Measurements from ENCODE around the gene IL17RB. TPM values are rescaled to one million over a fixed set of nuclear protein-coding genes. Genes with fewer than 3 reads are reported as not detected.

The IL17RB gene
- total and polyA plus RNA-seq, 2 of the 8 experiments (the other 6 are each of a cell fraction or from before 2014, with no cell fraction given), result 7.0 to 24.6 TPM

GRCh38 chr3:53815067-53815466 is 31.3 kb upstream of the IL17RB start:
- no peak overlapping the region for H2BK120ac ChIP-seq (replicated peaks; ENCODE audit: low read depth, low read length)
- TF ChIP-seq RFX5 (IDR thresholded peaks at IDR 0.05; ENCODE audit: borderline replicate concordance, low read depth, low read length) (no peak), YY1 (IDR thresholded peaks at IDR 0.05; ENCODE audit: low read depth, low read length) (no peak), RNF2 (IDR thresholded peaks at IDR 0.05; ENCODE audit: borderline replicate concordance, low read depth, low read length, missing control alignments, poor library complexity, severe bottlenecking) (no peak), SAP30 (IDR thresholded peaks at IDR 0.05; ENCODE audit: insufficient read depth, insufficient replicate concordance, low read length) (no peak), TAF1 (IDR thresholded peaks at IDR 0.05; ENCODE audit: low read depth, low read length) (no peak), CREB1 (IDR thresholded peaks at IDR 0.05) (no peak), HDAC2 (IDR thresholded peaks at IDR 0.05; ENCODE audit: borderline replicate concordance in 1 of 2, low read depth in 2 of 2, low read length in 2 of 2) (no peak), KDM1A (IDR thresholded peaks at IDR 0.05; ENCODE audit: borderline replicate concordance, low read length) (no peak), SUZ12 (IDR thresholded peaks at IDR 0.05; ENCODE audit: low read length) (no peak), SP4 (IDR thresholded peaks at IDR 0.05; ENCODE audit: low read length) (no peak), EP300 (IDR thresholded peaks at IDR 0.05; ENCODE audit: borderline replicate concordance in 1 of 2, low read depth in 2 of 2, low read length in 2 of 2) (no peak)
- TF ChIP-seq, protein P1, sequence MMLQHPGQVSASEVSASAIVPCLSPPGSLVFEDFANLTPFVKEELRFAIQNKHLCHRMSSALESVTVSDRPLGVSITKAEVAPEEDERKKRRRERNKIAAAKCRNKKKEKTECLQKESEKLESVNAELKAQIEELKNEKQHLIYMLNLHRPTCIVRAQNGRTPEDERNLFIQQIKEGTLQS (IDR thresholded peaks at IDR 0.05; ENCODE audit: insufficient read depth, low read depth, low read length), result no peak

More at GRCh38 chr3:53815067-53815466, 31.3 kb upstream of the IL17RB start:
- FAIRE-seq, result no peak
- Histone ChIP-seq H3K4me2 (ENCODE audit: insufficient read depth in 1 of 2, low read depth in 2 of 2, low read length in 2 of 2) (no peak overlapping the region), H3K79me2 (ENCODE audit: control insufficient read depth in 1 of 2, insufficient read depth in 2 of 2, low read length in 2 of 2) (no peaks in the 10 kb centered on the region), H2BK5ac (ENCODE audit: low read depth, low read length) (no peak overlapping the region), H3K27ac (ENCODE audit: low read depth, low read length) (no peak overlapping the region), H2BK15ac (ENCODE audit: low read length) (no peak overlapping the region), H4K20me1 (replicated peaks in 1 of 2; ENCODE audit: control insufficient read depth in 1 of 2, insufficient read depth in 2 of 2, low read length in 2 of 2) (peaks cover 0 to 6% of the 10 kb centered on the region in 2 experiments), H2BK20ac (ENCODE audit: low read length) (no peak overlapping the region), H3K4me3 (ENCODE audit: extremely low read depth in 1 of 4, insufficient read depth in 2 of 4, low read depth in 3 of 4, low read length in 4 of 4) (no peak overlapping the region), H3K36me3 (ENCODE audit: control insufficient read depth in 2 of 4, insufficient read depth in 4 of 4, low read length in 3 of 4) (peaks cover 6 to 13% (median 13%) of the 10 kb centered on the region in 4 experiments; a peak in 6 of 8 replicates), H2BK12ac (ENCODE audit: low read depth, low read length) (no peak overlapping the region), H3K27me3 (replicated peaks in 1 of 4; ENCODE audit: control insufficient read depth in 3 of 4, extremely low read depth in 1 of 4, insufficient read depth in 3 of 4, low read length in 3 of 4) (no peaks in the 10 kb centered on the region), H2AK5ac (ENCODE audit: low read depth, low read length) (no peak overlapping the region), H2AFZ (ENCODE audit: low read length) (no peak overlapping the region), H4K8ac (ENCODE audit: extremely low read depth, insufficient read depth, low read length) (no peak overlapping the region), H3K9ac (replicated peaks in 1 of 4; ENCODE audit: extremely low read depth in 1 of 4, low read depth in 3 of 4, low read length in 3 of 4) (no peak overlapping the region), H4K5ac (ENCODE audit: insufficient read length, low read depth, low read length) (no peak overlapping the region), H3K79me1 (ENCODE audit: low read depth, low read length) (no peaks in the 10 kb centered on the region), H4K91ac (replicated peaks; ENCODE audit: insufficient read length, low read length) (no peak overlapping the region), H3K14ac (ENCODE audit: insufficient read length) (no peak overlapping the region), H3K9me3 (ENCODE audit: insufficient read depth in 2 of 2, low read depth in 1 of 2, low read length in 1 of 2) (no peaks in the 10 kb centered on the region), H3K56ac (replicated peaks; ENCODE audit: insufficient read length, low read depth, low read length) (no peak overlapping the region), H3K18ac (ENCODE audit: extremely low read depth, low read length) (no peak overlapping the region), H3K4ac (replicated peaks; ENCODE audit: insufficient read length, low read depth, low read length) (no peak overlapping the region), H3K4me1 (replicated peaks in 1 of 4; ENCODE audit: control insufficient read depth in 3 of 4, insufficient read depth in 4 of 4, low read length in 3 of 4) (no peaks in the 10 kb centered on the region; a peak in 1 of 7 replicates), H3K23me2 (ENCODE audit: low read depth, low read length) (no peaks in the 10 kb centered on the region), H3K23ac (ENCODE audit: insufficient read length) (no peak overlapping the region)
- DNase-seq (ENCODE audit: low read depth in 1 of 2, low spot score in 2 of 2), result no peak
- CTCF ChIA-PET (ENCODE audit: partially characterized antibody), result interaction anchor here (1.4 kb wide), 1 partner anchor 9 kb away, joined by 3 read pairs; no protein-coding TSS in a partner anchor
- WGBS, 2 experiments (ENCODE audit: extremely low coverage in 1 of 2, insufficient coverage in 1 of 2, insufficient read length in 1 of 2, insufficient replicate concordance in 2 of 2, low coverage in 1 of 2, low lambda C conversion rate in 2 of 2, missing lambda C conversion rate in 1 of 2), result 88% methylated on average over 4 of the region's 4 CpGs; no CpG with 5 or more reads in 1 of the 2 experiments
- POLR2A ChIA-PET (ENCODE audit: partially characterized antibody), result no interaction called here
